Mesenchymal stem cell (in vitro differentiated cells and primary cell): ENCODE measurements around the gene ABLIM2.
A peak's percentile ranks its signal among the peaks of the same experiment; 100 is the strongest.

ENCODE experiments used
- DNase-seq: peaks from one replicate; pipeline ENCODE4 v3.0.0-alpha.2; 2013
- H2AFZ ChIP-seq: one replicate; pipeline ENCODE4 v1.6.1; 2013; ENCODE audit warnings: low read depth, mild to moderate bottlenecking, control low read depth, inconsistent platforms, low read length, moderate library complexity
- H2AK5ac ChIP-seq: 2 replicates; pipeline ENCODE4 v1.6.1; 2013; ENCODE audit warnings: low read length, moderate library complexity, mild to moderate bottlenecking, inconsistent platforms; ENCODE audit not compliant: severe bottlenecking
- H2BK120ac ChIP-seq: one replicate; pipeline ENCODE4 v1.6.1; 2013; ENCODE audit warnings: low read depth, mild to moderate bottlenecking, inconsistent platforms, low read length, moderate library complexity
- H2BK12ac ChIP-seq, 2 experiments: one replicate each; pipeline ENCODE4 v1.6.1; 2013; ENCODE audit warnings: inconsistent platforms in 2 of 2, low read length in 2 of 2, mild to moderate bottlenecking in 2 of 2, moderate library complexity in 2 of 2, control low read depth in 1 of 2
- H2BK15ac ChIP-seq: one replicate; pipeline ENCODE4 v1.6.1; 2013; ENCODE audit warnings: mild to moderate bottlenecking, low read depth, inconsistent platforms; ENCODE audit not compliant: poor library complexity, severe bottlenecking
- H2BK5ac ChIP-seq: 2 replicates; pipeline ENCODE4 v1.6.1; 2013; ENCODE audit warnings: low read depth, mild to moderate bottlenecking, low read length, control low read depth, inconsistent platforms; ENCODE audit not compliant: poor library complexity, severe bottlenecking
- H3K14ac ChIP-seq, 2 experiments: one replicate each; pipeline ENCODE4 v1.6.1; 2013; ENCODE audit warnings: inconsistent platforms in 2 of 2, low read length in 2 of 2, control low read depth in 1 of 2, mild to moderate bottlenecking in 1 of 2, moderate library complexity in 1 of 2
- H3K18ac ChIP-seq, 2 experiments: one replicate each; pipeline ENCODE4 v1.6.1; 2013; ENCODE audit warnings: inconsistent platforms in 2 of 2, low read length in 2 of 2, control low read depth in 1 of 2, low read depth in 1 of 2, mild to moderate bottlenecking in 1 of 2
- H3K23ac ChIP-seq, 2 experiments: one replicate each; pipeline ENCODE4 v1.6.1; 2013; ENCODE audit warnings: inconsistent platforms in 2 of 2, low read length in 2 of 2, mild to moderate bottlenecking in 2 of 2, moderate library complexity in 2 of 2, control low read depth in 1 of 2
- H3K27ac ChIP-seq: 2 replicates; pipeline ENCODE4 v1.5.1; 2013; ENCODE audit warnings: mild to moderate bottlenecking, moderate library complexity, low read length, control low read depth, inconsistent platforms; ENCODE audit not compliant: poor library complexity, severe bottlenecking
- H3K27me3 ChIP-seq, 2 experiments: 2 replicates each; pipeline versions ENCODE4 v1.6.1 to v1.7.0; 2013; ENCODE audit warnings: low read length in 2 of 2, mild to moderate bottlenecking in 2 of 2, moderate library complexity in 2 of 2, control low read depth in 1 of 2, inconsistent platforms in 1 of 2; ENCODE audit not compliant: control insufficient read depth in 1 of 2, insufficient read depth in 1 of 2
- H3K36me3 ChIP-seq, 2 experiments: 2 replicates each; pipeline versions ENCODE4 v1.6.1 to v1.7.0; 2013; ENCODE audit warnings: low read length in 2 of 2, control low read depth in 1 of 2, inconsistent platforms in 1 of 2, low read depth in 1 of 2, mild to moderate bottlenecking in 1 of 2; ENCODE audit not compliant: insufficient read depth in 2 of 2, control insufficient read depth in 1 of 2
- H3K4ac ChIP-seq, 2 experiments: one replicate each; pipeline ENCODE4 v1.6.1; 2013; ENCODE audit warnings: inconsistent platforms in 2 of 2, low read length in 2 of 2, mild to moderate bottlenecking in 2 of 2, moderate library complexity in 2 of 2, control low read depth in 1 of 2, low read depth in 1 of 2
- H3K4me1 ChIP-seq: 2 replicates; pipeline ENCODE4 v1.6.1; 2013; ENCODE audit warnings: low read depth, low read length, control low read depth; ENCODE audit not compliant: control insufficient read depth, insufficient read depth
- H3K4me2 ChIP-seq: 2 replicates; pipeline ENCODE4 v1.6.1; 2013; ENCODE audit warnings: low read length, mild to moderate bottlenecking, inconsistent platforms; ENCODE audit not compliant: poor library complexity, severe bottlenecking
- H3K4me3 ChIP-seq, 2 experiments: 2 replicates each; pipeline versions ENCODE4 v1.5.1 to v1.7.0; 2013; ENCODE audit warnings: low read length in 2 of 2, mild to moderate bottlenecking in 2 of 2, control low read depth in 1 of 2, low read depth in 1 of 2; ENCODE audit not compliant: insufficient read depth in 1 of 2
- H3K79me1 ChIP-seq: replicated peaks from 2 replicates; pipeline ENCODE4 v1.6.1; 2013; ENCODE audit warnings: mild to moderate bottlenecking, control low read depth, low read length, inconsistent platforms; ENCODE audit not compliant: poor library complexity, severe bottlenecking
- H3K9ac ChIP-seq: 2 replicates; pipeline ENCODE4 v1.7.0; 2013; ENCODE audit warnings: mild to moderate bottlenecking, low read length, moderate library complexity
- H3K9me3 ChIP-seq: 2 replicates; pipeline ENCODE4 v1.7.0; 2013; ENCODE audit warnings: mild to moderate bottlenecking, low read length; ENCODE audit not compliant: control insufficient read depth
- H4K8ac ChIP-seq: one replicate; pipeline ENCODE4 v1.6.1; 2013; ENCODE audit warnings: inconsistent platforms, mild to moderate bottlenecking, low read length, moderate library complexity
- H4K91ac ChIP-seq: one replicate; pipeline ENCODE4 v1.6.1; 2013; ENCODE audit warnings: mild to moderate bottlenecking, low read length, inconsistent platforms
- WGBS: methylation state at CpG from one replicate; pipeline ENCODE4 v1.1.7; 2013; ENCODE audit warnings: mixed read lengths; 5-methylcytosine and 5-hydroxymethylcytosine counted together

ABLIM2 gene

DNA sequence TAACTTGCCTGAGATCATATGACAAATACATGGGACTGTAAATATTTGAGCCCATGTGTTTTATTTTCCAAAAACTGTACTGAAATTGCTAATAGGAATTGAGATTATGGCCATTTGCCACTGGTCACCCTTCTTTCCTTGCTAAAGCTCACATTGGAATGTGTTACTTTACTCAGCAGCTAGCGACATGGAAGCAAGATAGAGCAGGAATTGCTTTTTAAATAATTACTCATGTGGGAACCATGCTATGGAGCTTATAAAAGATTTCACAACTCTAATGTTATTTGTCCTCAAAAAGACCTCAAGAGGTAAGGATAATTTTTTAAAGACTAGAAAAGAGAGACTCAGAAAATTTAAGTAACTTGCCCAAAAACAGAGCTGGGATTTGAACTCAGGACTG, 170.2 kb downstream of the ABLIM2 start:
- no CpG with 5 or more reads among the region's 1 CpG for WGBS

GRCh38 chr4:7987148-7987989, 171.2 kb downstream of the ABLIM2 start:
- Histone ChIP-seq H2BK15ac (no peak overlapping the region), H2AFZ (peak overlapping the region; percentile 60), H3K18ac (no peak overlapping the region)

More for the DNA sequence above, 170.2 kb downstream of the ABLIM2 start:
- Histone ChIP-seq H3K36me3 (peaks cover 0 to 3% of the 10 kb centered on the region in 2 experiments), H2AFZ (no peak overlapping the region), H2BK12ac (no peak overlapping the region), H2BK15ac (no peak overlapping the region), H2AK5ac (no peak overlapping the region), H3K18ac (no peak overlapping the region), H3K79me1 (no peaks in the 10 kb centered on the region), H3K27ac (no peak overlapping the region), H3K14ac (no peak overlapping the region), H2BK5ac (no peak overlapping the region), H2BK120ac (no peak overlapping the region), H3K4me3 (no peak overlapping the region), H3K4ac (no peak overlapping the region), H4K8ac (no peak overlapping the region), H3K9ac (no peak overlapping the region), H3K23ac (no peak overlapping the region), H3K4me2 (no peak overlapping the region), H3K9me3 (no peaks in the 10 kb centered on the region), H3K27me3 (peaks cover 5 to 10% of the 10 kb centered on the region in 2 experiments), H3K4me1 (peaks cover 16% of the 10 kb centered on the region), H4K91ac (no peak overlapping the region)
- peak; percentile 23 for DNase-seq

DNA sequence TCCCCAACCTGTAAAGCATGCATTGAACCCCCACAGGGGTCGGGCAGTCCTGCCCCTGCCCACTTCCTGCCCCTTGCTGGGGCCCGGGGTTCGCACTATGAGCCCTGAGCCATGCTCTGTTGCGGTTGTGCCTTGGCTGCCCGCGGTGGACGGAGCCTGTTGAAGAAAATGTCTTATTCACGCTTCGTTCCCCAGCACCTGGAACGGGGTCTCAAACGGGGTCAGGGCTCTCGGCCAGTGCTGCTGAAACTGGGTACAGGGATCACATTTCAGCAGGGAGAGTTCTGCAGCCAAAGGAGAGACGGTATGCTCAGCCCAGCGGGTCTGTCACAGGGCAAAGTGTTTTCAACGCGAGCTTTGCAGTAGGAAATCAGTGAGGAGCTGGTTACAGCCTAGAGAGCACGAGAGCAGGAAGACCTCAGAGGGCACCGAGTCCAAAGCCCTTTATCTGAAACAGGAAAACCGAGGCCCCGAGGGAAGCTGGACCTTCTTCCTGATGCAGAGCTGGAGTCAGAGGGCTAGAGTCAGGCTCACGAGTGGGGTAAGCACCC, 172.6 kb downstream of the ABLIM2 start:
- Histone ChIP-seq H4K91ac (no peak overlapping the region), H3K79me1 (no peaks in the 10 kb centered on the region), H2BK15ac (no peak overlapping the region), H3K4me3 (peak overlapping the region in 1 of 2 experiments; percentile 48), H2BK120ac (no peak overlapping the region), H3K9me3 (no peaks in the 10 kb centered on the region), H2AFZ (no peak overlapping the region), H3K14ac (peak overlapping the region in 1 of 2 experiments; percentile 36), H3K18ac (peak overlapping the region in 1 of 2 experiments; percentile 31), H3K27ac (no peak overlapping the region), H3K27me3 (peaks cover 0 to 8% of the 10 kb centered on the region in 2 experiments), H3K9ac (peak overlapping the region; percentile 39), H4K8ac (no peak overlapping the region), H2BK12ac (peak overlapping the region in 1 of 2 experiments; percentile 32), H3K23ac (no peak overlapping the region), H2AK5ac (no peak overlapping the region), H2BK5ac (no peak overlapping the region), H3K4me2 (no peak overlapping the region), H3K36me3 (peaks cover 0 to 3% of the 10 kb centered on the region in 2 experiments), H3K4me1 (peaks cover 16% of the 10 kb centered on the region), H3K4ac (no peak overlapping the region)
- DNase-seq = no peak
- WGBS = 58% methylated on average over 21 of the region's 21 CpGs

More at GRCh38 chr4:7987148-7987989, 171.2 kb downstream of the ABLIM2 start:
- no peak overlapping the region for H4K8ac ChIP-seq
- H2BK5ac ChIP-seq = no peak overlapping the region
- H3K23ac ChIP-seq = no peak overlapping the region
- 47% methylated on average over 8 of the region's 10 CpGs for WGBS
- H3K4me3 ChIP-seq = no peak overlapping the region
- no peak overlapping the region for H2AK5ac ChIP-seq
- H3K79me1 ChIP-seq = no peaks in the 10 kb centered on the region
- H3K14ac ChIP-seq = no peak overlapping the region
- no peak overlapping the region for H3K4me2 ChIP-seq
- no peak overlapping the region for H4K91ac ChIP-seq
- H2BK120ac ChIP-seq = no peak overlapping the region
- peaks cover 0 to 3% of the 10 kb centered on the region in 2 experiments for H3K36me3 ChIP-seq
- no peaks in the 10 kb centered on the region for H3K9me3 ChIP-seq
- no peak overlapping the region for H3K27ac ChIP-seq
- peaks cover 5 to 11% of the 10 kb centered on the region in 2 experiments for H3K27me3 ChIP-seq
- H3K9ac ChIP-seq = no peak overlapping the region
- DNase-seq = peak; percentile 71
- peaks cover 16% of the 10 kb centered on the region for H3K4me1 ChIP-seq
- H3K4ac ChIP-seq = no peak overlapping the region
- H2BK12ac ChIP-seq = no peak overlapping the region

GRCh38 chr4:7985072-7985471, 173.5 kb downstream of the ABLIM2 start:
- 92% methylated on average over 12 of the region's 12 CpGs for WGBS
- no peaks in the 10 kb centered on the region for H3K9me3 ChIP-seq
- no peak overlapping the region for H4K8ac ChIP-seq
- H3K79me1 ChIP-seq = no peaks in the 10 kb centered on the region
- H3K36me3 ChIP-seq = peaks cover 0 to 3% of the 10 kb centered on the region in 2 experiments
- no peak overlapping the region for H4K91ac ChIP-seq
- H2BK5ac ChIP-seq = no peak overlapping the region
- no peak overlapping the region for H2BK15ac ChIP-seq
- H2AK5ac ChIP-seq = no peak overlapping the region
- H3K4me1 ChIP-seq = peaks cover 16% of the 10 kb centered on the region
- H3K9ac ChIP-seq = no peak overlapping the region
- H3K18ac ChIP-seq = no peak overlapping the region
- no peak overlapping the region for H2BK120ac ChIP-seq
- H3K27ac ChIP-seq = no peak overlapping the region
- no peak overlapping the region for H3K4ac ChIP-seq
- no peak overlapping the region for H2BK12ac ChIP-seq
- H3K14ac ChIP-seq = no peak overlapping the region
- peaks cover 0 to 8% of the 10 kb centered on the region in 2 experiments for H3K27me3 ChIP-seq
- H2AFZ ChIP-seq = no peak overlapping the region
- no peak overlapping the region for H3K4me2 ChIP-seq
- no peak overlapping the region for H3K4me3 ChIP-seq
- no peak for DNase-seq
- no peak overlapping the region for H3K23ac ChIP-seq
